ENCODE results near the gene CLPTM1.

The CLPTM1 gene

GRCh38 chr19:44957526-44957925, 2.3 kb downstream of the CLPTM1 start:
- DNase-seq (ENCODE audit: low read depth, low spot score): no peak
- no peak overlapping the region for H3K4me3 ChIP-seq (ENCODE audit: low read depth, low read length)

GRCh38 chr19:44958090-44958489, 2.9 kb downstream of the CLPTM1 start:
- no peak overlapping the region for H3K4me3 ChIP-seq (ENCODE audit: low read depth, low read length)
- DNase-seq (ENCODE audit: low read depth, low spot score): no peak
- in situ Hi-C loops (cut with HindIII; ENCODE audit: low sequenced_read_pairs): no loop called here
- TF ChIP-seq CTCF (IDR thresholded peaks at IDR 0.05; ENCODE audit: low read depth, low read length): no peak

More at GRCh38 chr19:44957526-44957925, 2.3 kb downstream of the CLPTM1 start:
- in situ Hi-C loops (cut with HindIII; ENCODE audit: low sequenced_read_pairs): no loop called here
- TF ChIP-seq CTCF (IDR thresholded peaks at IDR 0.05; ENCODE audit: low read depth, low read length): no peak

- no peak overlapping the region for H3K4me3 ChIP-seq (ENCODE audit: low read depth, low read length)
- in situ Hi-C loops (cut with HindIII; ENCODE audit: low sequenced_read_pairs): no loop called here
- DNase-seq (ENCODE audit: low read depth, low spot score): no peak
- no peak for TF ChIP-seq CTCF (IDR thresholded peaks at IDR 0.05; ENCODE audit: low read depth, low read length)
Measured at GRCh38 chr19:44959691-44960090, 4.5 kb downstream of the CLPTM1 start.

GRCh38 chr19:44960906-44961728, 5.9 kb downstream of the CLPTM1 start:
- TF ChIP-seq CTCF (IDR thresholded peaks at IDR 0.05; ENCODE audit: low read depth, low read length): no peak
- no peak for DNase-seq (ENCODE audit: low read depth, low spot score)
- H3K4me3 ChIP-seq (ENCODE audit: low read depth, low read length): no peak overlapping the region
- in situ Hi-C loops (cut with HindIII; ENCODE audit: low sequenced_read_pairs): no loop called here

- H3K4me3 ChIP-seq (ENCODE audit: low read depth, low read length): no peak overlapping the region
- no peak for TF ChIP-seq CTCF (IDR thresholded peaks at IDR 0.05; ENCODE audit: low read depth, low read length)
- in situ Hi-C loops (cut with HindIII; ENCODE audit: low sequenced_read_pairs): no loop called here
- no peak for DNase-seq (ENCODE audit: low read depth, low spot score)
Measured at GRCh38 chr19:44961821-44962220, 6.6 kb downstream of the CLPTM1 start.

GRCh38 chr19:44968118-44968517, 12.9 kb downstream of the CLPTM1 start:
- no peak for TF ChIP-seq CTCF (IDR thresholded peaks at IDR 0.05; ENCODE audit: low read depth, low read length)
- in situ Hi-C loops (cut with HindIII; ENCODE audit: low sequenced_read_pairs): no loop called here
- no peak for DNase-seq (ENCODE audit: low read depth, low spot score)
- no peak overlapping the region for H3K4me3 ChIP-seq (ENCODE audit: low read depth, low read length)

Data from astrocyte of the spinal cord (primary cell).